ENCODE data around the gene TAF4.

The TAF4 gene

GRCh38 chr20:61927193-61927825 lies 138.4 kb downstream of the TAF4 start:
- no peak for DNase-seq

- DNase-seq = no peak
These were observed 138.9 kb downstream of the TAF4 start for GRCh38 chr20:61926796-61927192.

GRCh38 chr20:61926253-61926613 lies 139.4 kb downstream of the TAF4 start:
- DNase-seq = no peak

GRCh38 chr20:61925555-61926252 lies 140.0 kb downstream of the TAF4 start:
- DNase-seq = no peak

- DNase-seq = no peak
These were observed 140.7 kb downstream of the TAF4 start for GRCh38 chr20:61924858-61925554.
